GM12874 (cell line): ENCODE results near the gene MAP4K2.

ENCODE experiments used
- CTCF ChIP-seq: IDR thresholded peaks from 2 replicates; pipeline ENCODE4 v1.5.1; 2011; ENCODE audit warnings: low read depth, mild to moderate bottlenecking, control low read depth, low read length, moderate library complexity; ENCODE audit not compliant: insufficient read depth

MAP4K2 gene

GRCh38 chr11:64803846-64804345 lies 882 bp upstream of the MAP4K2 start:
- no peak for TF ChIP-seq CTCF

GRCh38 chr11:64802370-64803157 lies 450 bp downstream of the MAP4K2 start:
- TF ChIP-seq CTCF: no peak

GRCh38 chr11:64801561-64802369 lies 1.2 kb downstream of the MAP4K2 start:
- no peak for TF ChIP-seq CTCF

GRCh38 chr11:64801158-64801464 lies 1.9 kb downstream of the MAP4K2 start:
- TF ChIP-seq CTCF: no peak

GRCh38 chr11:64800303-64801157 lies 2.5 kb downstream of the MAP4K2 start:
- TF ChIP-seq CTCF: no peak

GRCh38 chr11:64799623-64800302 lies 3.3 kb downstream of the MAP4K2 start:
- no peak for TF ChIP-seq CTCF
